K562 (cell line): Measurements from ENCODE around the gene SLC17A9. TPM values are rescaled to one million over a fixed set of nuclear protein-coding genes. Genes with fewer than 3 reads are reported as not detected.

Experiments
- ELF2 ChIP-seq: fragments of 250-450 bp; sonication (Bioruptor Pico); IDR thresholded peaks from 2 replicates; pipeline ENCODE4 v1.5.0; 2021; ENCODE audit warnings: mild to moderate bottlenecking
- EP300 ChIP-seq: IDR thresholded peaks from 2 replicates; pipeline ENCODE4 v1.6.1; 2012; ENCODE audit warnings: low read length, improper control_type of control experiment
- ERF ChIP-seq: fragments of 450-650 bp; formaldehyde crosslinking; IDR thresholded peaks from 2 replicates; pipeline ENCODE4 v1.4.0; 2020; ENCODE audit warnings: mild to moderate bottlenecking, mixed read lengths
- HMGN3 ChIP-seq: IDR thresholded peaks from 2 replicates; pipeline ENCODE4 v1.6.1; 2011; ENCODE audit warnings: borderline replicate concordance, low read depth, mild to moderate bottlenecking, mixed read lengths, low read length; ENCODE audit not compliant: insufficient read length; ENCODE audit errors: extremely low read depth
- JUN ChIP-seq, 2 experiments: sonication (generic) in 1 of 2; formaldehyde crosslinking in 1 of 2; IDR thresholded peaks; 2 replicates each; pipeline versions ENCODE4 v1.6.1 to v1.8.0; 2012 to 2022; ENCODE audit warnings: borderline replicate concordance in 2 of 2, mild to moderate bottlenecking in 2 of 2, improper control_type of control experiment in 1 of 2, low read depth in 1 of 2, low read length in 1 of 2, missing genetic modification reagents in 1 of 2
- NFXL1 ChIP-seq: fragments of 450-650 bp; formaldehyde crosslinking; IDR thresholded peaks from 2 replicates; pipeline ENCODE4 v1.4.0; 2021; ENCODE audit warnings: mild to moderate bottlenecking
- POLR2G ChIP-seq: fragments of 200-400 bp; formaldehyde crosslinking; IDR thresholded peaks from 2 replicates; pipeline ENCODE4 v1.6.1; 2017; ENCODE audit warnings: low read depth, mild to moderate bottlenecking, antibody characterized with exemption, low read length, moderate library complexity
- RBM15 ChIP-seq: fragments of 200-400 bp; formaldehyde crosslinking; IDR thresholded peaks from 2 replicates; pipeline ENCODE4 v1.6.1; 2018; ENCODE audit warnings: mild to moderate bottlenecking, low read length, moderate library complexity; ENCODE audit not compliant: insufficient read depth
- RFX1 ChIP-seq: fragments of 450-650 bp; IDR thresholded peaks from 2 replicates; pipeline ENCODE4 v1.6.1; 2016; ENCODE audit warnings: mild to moderate bottlenecking, moderate library complexity
- SAFB2 ChIP-seq: fragments of 200-400 bp; formaldehyde crosslinking; IDR thresholded peaks from 2 replicates; pipeline ENCODE4 v1.6.1; 2018; ENCODE audit warnings: borderline replicate concordance, low read length, low read depth, moderate library complexity; ENCODE audit not compliant: severe bottlenecking
- SMAD4 ChIP-seq: fragments of 250-450 bp; sonication (Bioruptor Pico); conservative IDR thresholded peaks from 2 replicates; pipeline ENCODE4 v1.8.0; 2021; ENCODE audit warnings: inconsistent platforms, mild to moderate bottlenecking, moderate library complexity
- SUPT5H ChIP-seq: fragments of 450-650 bp; IDR thresholded peaks from 2 replicates; pipeline ENCODE4 v1.6.1; 2016
- TAL1 ChIP-seq: fragments of 450-650 bp; IDR thresholded peaks from 2 replicates; pipeline ENCODE4 v1.6.1; 2016; ENCODE audit warnings: mild to moderate bottlenecking
- TGIF2 ChIP-seq: sonication (generic); formaldehyde crosslinking; IDR thresholded peaks from 2 replicates; pipeline ENCODE4 v1.8.1; 2022; ENCODE audit warnings: mild to moderate bottlenecking, missing genetic modification reagents, moderate library complexity
- ZC3H11A ChIP-seq: IDR thresholded peaks from 2 replicates; pipeline ENCODE4 v1.6.1; 2012; ENCODE audit warnings: low read depth, low read length, improper control_type of control experiment
- ZNF263 ChIP-seq: sonication (generic); formaldehyde crosslinking; IDR thresholded peaks from 2 replicates; pipeline ENCODE4 v1.8.0; 2022; ENCODE audit warnings: mild to moderate bottlenecking, missing genetic modification reagents, borderline replicate concordance
- ZNF644 ChIP-seq: fragments of 200-800 bp; sonication (Bioruptor generic); IDR thresholded peaks from 2 replicates; pipeline ENCODE4 v1.6.1; 2016; ENCODE audit warnings: low read depth, missing genetic modification characterization, missing compliant biosample characterization
- polyA plus RNA-seq, 8 experiments: library from polyadenylated mRNA; depleted of rRNA in 4 of 8; stranded (reverse) in 5 of 8; unstranded in 3 of 8; fragments of >200 nt; fragmentation: Nextera tagmentation in 2 of 8; fragmentation: Illumina TruSeq in 1 of 8; extraction: Ambion mirVana in 2 of 8; extraction: Trizol in 1 of 8; gene quantifications; 2 replicates each; pipeline versions ENCODE4 v1.2.1 to v1.2.3, GENCODE V29; 2011 to 2014; ENCODE audit warnings: inconsistent platforms in 1 of 8, missing spikeins in 1 of 8
- total RNA-seq, 7 experiments: library from RNA; depleted of rRNA in 6 of 7; stranded (reverse); fragments of >200 nt in 6 of 7; fragmentation: Illumina TruSeq in 2 of 7; extraction: Trizol in 2 of 7; gene quantifications; 2 replicates each; pipeline versions ENCODE4 v1.2.1 to v1.2.3, GENCODE V29; 2011 to 2021; ENCODE audit warnings: low replicate concordance in 1 of 7
- TF ChIP-seq, protein P1 (sequence below): fragments of 450-650 bp; IDR thresholded peaks from 2 replicates; pipeline ENCODE4 v1.6.1; 2018; ENCODE audit not compliant: partially characterized antibody
- TF ChIP-seq, protein P2 (sequence below): fragments of 450-650 bp; IDR thresholded peaks from 2 replicates; pipeline ENCODE4 v1.7.1; 2018; ENCODE audit warnings: mild to moderate bottlenecking, low read depth; ENCODE audit not compliant: partially characterized antibody
- TF ChIP-seq, protein P3 (sequence below): IDR thresholded peaks from 2 replicates; pipeline ENCODE4 v1.6.1; 2011; ENCODE audit not compliant: insufficient read length; ENCODE audit errors: extremely low read depth

SLC17A9 gene
- total and polyA plus RNA-seq, 9 of the 15 experiments (the other 6 are each of a cell fraction or from before 2014, with no cell fraction given) = 0.04 to 0.31 TPM; not detected in 7

DNA sequence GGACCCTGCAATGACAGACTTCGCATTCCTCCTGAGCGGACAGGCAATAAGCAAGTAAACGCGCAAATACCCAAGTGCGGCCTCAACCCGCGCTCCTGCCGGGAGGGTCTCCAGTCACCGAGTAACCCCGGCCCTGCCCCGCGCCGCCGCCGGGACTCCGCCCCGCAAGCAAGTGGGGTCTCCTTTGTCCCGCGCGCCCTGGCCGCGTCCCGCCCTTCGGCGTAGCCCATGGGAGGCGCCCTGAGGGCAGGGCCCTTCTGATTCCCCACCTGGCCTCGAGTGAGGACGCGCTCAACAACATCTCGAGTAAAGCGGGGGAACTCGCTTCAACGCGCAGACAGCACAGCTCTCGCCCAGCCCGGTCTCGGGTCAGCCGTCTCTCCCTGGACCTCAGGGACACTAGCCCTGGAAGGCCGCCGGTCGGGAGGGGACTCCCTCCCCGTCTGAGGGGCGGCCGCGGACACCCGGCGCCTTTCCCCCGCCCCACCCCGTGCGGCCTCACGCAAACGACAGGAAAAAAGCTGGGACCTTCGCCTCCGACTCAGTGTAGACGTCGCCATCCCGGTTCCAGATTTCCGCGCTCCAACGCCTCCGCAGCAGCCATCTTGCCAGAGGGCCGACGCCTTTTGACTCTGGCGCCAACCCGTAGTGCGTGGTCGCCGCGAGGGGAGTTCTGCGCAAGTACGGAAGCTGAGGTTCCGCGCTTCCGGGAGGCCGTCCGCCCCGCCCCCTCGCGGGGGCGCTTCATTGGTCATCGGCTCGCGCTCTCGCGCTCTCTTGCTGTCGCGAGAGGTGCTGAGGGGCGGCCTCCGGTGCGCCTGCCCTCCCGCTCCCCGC is 15.0 kb upstream of the SLC17A9 start (continued):
- TF ChIP-seq, protein P1, sequence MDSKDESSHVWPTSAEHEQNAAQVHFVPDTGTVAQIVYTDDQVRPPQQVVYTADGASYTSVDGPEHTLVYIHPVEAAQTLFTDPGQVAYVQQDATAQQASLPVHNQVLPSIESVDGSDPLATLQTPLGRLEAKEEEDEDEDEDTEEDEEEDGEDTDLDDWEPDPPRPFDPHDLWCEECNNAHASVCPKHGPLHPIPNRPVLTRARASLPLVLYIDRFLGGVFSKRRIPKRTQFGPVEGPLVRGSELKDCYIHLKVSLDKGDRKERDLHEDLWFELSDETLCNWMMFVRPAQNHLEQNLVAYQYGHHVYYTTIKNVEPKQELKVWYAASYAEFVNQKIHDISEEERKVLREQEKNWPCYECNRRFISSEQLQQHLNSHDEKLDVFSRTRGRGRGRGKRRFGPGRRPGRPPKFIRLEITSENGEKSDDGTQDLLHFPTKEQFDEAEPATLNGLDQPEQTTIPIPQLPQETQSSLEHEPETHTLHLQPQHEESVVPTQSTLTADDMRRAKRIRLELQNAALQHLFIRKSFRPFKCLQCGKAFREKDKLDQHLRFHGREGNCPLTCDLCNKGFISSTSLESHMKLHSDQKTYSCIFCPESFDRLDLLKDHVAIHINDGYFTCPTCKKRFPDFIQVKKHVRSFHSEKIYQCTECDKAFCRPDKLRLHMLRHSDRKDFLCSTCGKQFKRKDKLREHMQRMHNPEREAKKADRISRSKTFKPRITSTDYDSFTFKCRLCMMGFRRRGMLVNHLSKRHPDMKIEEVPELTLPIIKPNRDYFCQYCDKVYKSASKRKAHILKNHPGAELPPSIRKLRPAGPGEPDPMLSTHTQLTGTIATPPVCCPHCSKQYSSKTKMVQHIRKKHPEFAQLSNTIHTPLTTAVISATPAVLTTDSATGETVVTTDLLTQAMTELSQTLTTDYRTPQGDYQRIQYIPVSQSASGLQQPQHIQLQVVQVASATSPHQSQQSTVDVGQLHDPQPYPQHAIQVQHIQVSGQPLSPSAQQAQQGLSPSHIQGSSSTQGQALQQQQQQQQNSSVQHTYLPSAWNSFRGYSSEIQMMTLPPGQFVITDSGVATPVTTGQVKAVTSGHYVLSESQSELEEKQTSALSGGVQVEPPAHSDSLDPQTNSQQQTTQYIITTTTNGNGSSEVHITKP = no peak
- TF ChIP-seq ZC3H11A (no peak), EP300 (no peak), TAL1 (no peak), SUPT5H (peak; percentile 91), ZNF263 (CRISPR knock-in tag) (no peak), TGIF2 (CRISPR knock-in tag) (no peak), JUN (IDR thresholded peaks at IDR 0.05; ENCODE audit: borderline replicate concordance, low read depth, low read length) (peak; percentile 59; the same call in 1 of the 2 replicates), JUN (CRISPR knock-in tag; IDR thresholded peaks at IDR 0.05; ENCODE audit: borderline replicate concordance) (peak; percentile 24; the same call in 1 of the 2 replicates), ELF2 (CRISPR knock-in tag) (peak; percentile 94), SMAD4 (CRISPR knock-in tag) (peak; percentile 62; the same call in 1 of the 2 replicates), NFXL1 (CRISPR knock-in tag) (no peak), RBM15 (no peak), POLR2G (peak; percentile 99), RFX1 (no peak), ZNF644 (tag) (no peak), SAFB2 (no peak), ERF (peak; percentile 36; the same call in 1 of the 2 replicates), HMGN3 (peak; percentile 32)
- TF ChIP-seq, protein P2, sequence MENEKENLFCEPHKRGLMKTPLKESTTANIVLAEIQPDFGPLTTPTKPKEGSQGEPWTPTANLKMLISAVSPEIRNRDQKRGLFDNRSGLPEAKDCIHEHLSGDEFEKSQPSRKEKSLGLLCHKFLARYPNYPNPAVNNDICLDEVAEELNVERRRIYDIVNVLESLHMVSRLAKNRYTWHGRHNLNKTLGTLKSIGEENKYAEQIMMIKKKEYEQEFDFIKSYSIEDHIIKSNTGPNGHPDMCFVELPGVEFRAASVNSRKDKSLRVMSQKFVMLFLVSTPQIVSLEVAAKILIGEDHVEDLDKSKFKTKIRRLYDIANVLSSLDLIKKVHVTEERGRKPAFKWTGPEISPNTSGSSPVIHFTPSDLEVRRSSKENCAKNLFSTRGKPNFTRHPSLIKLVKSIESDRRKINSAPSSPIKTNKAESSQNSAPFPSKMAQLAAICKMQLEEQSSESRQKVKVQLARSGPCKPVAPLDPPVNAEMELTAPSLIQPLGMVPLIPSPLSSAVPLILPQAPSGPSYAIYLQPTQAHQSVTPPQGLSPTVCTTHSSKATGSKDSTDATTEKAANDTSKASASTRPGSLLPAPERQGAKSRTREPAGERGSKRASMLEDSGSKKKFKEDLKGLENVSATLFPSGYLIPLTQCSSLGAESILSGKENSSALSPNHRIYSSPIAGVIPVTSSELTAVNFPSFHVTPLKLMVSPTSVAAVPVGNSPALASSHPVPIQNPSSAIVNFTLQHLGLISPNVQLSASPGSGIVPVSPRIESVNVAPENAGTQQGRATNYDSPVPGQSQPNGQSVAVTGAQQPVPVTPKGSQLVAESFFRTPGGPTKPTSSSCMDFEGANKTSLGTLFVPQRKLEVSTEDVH = peak; percentile 94
- TF ChIP-seq, protein P3, sequence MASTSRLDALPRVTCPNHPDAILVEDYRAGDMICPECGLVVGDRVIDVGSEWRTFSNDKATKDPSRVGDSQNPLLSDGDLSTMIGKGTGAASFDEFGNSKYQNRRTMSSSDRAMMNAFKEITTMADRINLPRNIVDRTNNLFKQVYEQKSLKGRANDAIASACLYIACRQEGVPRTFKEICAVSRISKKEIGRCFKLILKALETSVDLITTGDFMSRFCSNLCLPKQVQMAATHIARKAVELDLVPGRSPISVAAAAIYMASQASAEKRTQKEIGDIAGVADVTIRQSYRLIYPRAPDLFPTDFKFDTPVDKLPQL = no peak
